NT2/D1 (cell line): ENCODE results near the gene ATXN1.

Experiments
- DNase-seq: peaks from one replicate; pipeline ENCODE4 v3.0.0-alpha.2; 2011; ENCODE audit warnings: low read depth, low spot score
- H3K27me3 ChIP-seq: 2 replicates; pipeline ENCODE4 v1.6.0; 2011; ENCODE audit warnings: mild to moderate bottlenecking; ENCODE audit not compliant: insufficient read length, insufficient read depth
- H3K36me3 ChIP-seq: 2 replicates; pipeline ENCODE4 v1.6.1; 2011; ENCODE audit warnings: mild to moderate bottlenecking, low read length, mixed read lengths; ENCODE audit not compliant: insufficient read depth, insufficient read length
- H3K4me1 ChIP-seq: 2 replicates; pipeline ENCODE4 v1.5.1; 2011; ENCODE audit not compliant: insufficient read depth, insufficient read length
- H3K4me3 ChIP-seq: 2 replicates; pipeline ENCODE4 v1.5.1; 2011; ENCODE audit warnings: low read depth; ENCODE audit not compliant: insufficient read length
- H3K9ac ChIP-seq: 2 replicates; pipeline ENCODE4 v1.6.0; 2011; ENCODE audit warnings: low read depth; ENCODE audit not compliant: insufficient read length
- H3K9me3 ChIP-seq: 2 replicates; pipeline ENCODE4 v1.5.1; 2011; ENCODE audit warnings: mild to moderate bottlenecking, low read length; ENCODE audit not compliant: insufficient read depth
- SUZ12 ChIP-seq: IDR thresholded peaks from 2 replicates; pipeline ENCODE4 v1.6.1; 2011; ENCODE audit not compliant: insufficient read length, insufficient read depth; ENCODE audit errors: extremely low read depth
- YY1 ChIP-seq: IDR thresholded peaks from 2 replicates; pipeline ENCODE4 v1.6.1; 2011; ENCODE audit not compliant: insufficient read length, insufficient read depth
- ZNF274 ChIP-seq: IDR thresholded peaks from 2 replicates; pipeline ENCODE4 v1.6.1; 2011; ENCODE audit warnings: mild to moderate bottlenecking, low read depth, low read length

Gene ATXN1

DNA sequence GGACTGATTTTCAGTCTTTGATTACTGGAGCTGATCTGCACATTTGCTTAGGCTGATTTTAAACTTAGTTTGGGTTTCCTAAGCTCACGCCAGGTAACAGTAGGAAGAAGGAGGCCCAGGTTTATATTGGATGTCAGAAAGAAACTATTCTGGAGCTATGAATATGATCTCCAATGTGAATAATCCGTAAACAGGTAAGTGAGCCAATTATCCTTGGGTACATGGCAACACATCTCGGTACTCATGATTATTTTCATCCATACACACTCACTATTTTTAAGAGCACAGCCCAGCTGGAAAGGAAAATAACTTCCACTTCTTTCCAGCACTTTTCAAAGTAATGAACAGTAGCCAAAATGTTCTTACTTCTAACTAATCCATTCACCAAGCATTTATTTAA, 7.0 kb downstream of the ATXN1 start:
- Histone ChIP-seq H3K4me1 (no peaks in the 10 kb centered on the region), H3K4me3 (no peak overlapping the region), H3K36me3 (peaks cover 6% of the 10 kb centered on the region), H3K27me3 (peaks cover 3% of the 10 kb centered on the region), H3K9me3 (no peaks in the 10 kb centered on the region), H3K9ac (no peak overlapping the region)
- DNase-seq = no peak
- TF ChIP-seq ZNF274 (no peak), SUZ12 (no peak), YY1 (no peak)

DNA sequence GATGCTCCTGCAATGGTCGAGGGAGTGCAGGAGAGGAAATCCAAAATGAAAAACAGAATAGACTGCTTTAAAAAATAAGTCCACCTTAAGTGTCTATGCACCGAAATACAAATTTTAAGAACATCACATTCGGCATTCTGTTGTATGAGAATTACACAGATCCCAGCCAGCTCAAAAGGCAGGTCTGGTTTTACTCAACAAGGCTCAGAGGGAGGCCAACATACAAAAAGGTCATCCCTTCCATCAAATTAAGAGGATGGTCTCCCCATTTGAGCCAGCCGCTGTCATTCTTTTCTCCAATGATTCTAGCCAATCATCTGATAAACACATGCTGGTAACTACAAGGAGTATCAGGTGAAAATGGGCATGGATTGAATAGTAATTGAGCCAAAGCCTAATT, 7.9 kb downstream of the ATXN1 start:
- no peaks in the 10 kb centered on the region for H3K27me3 ChIP-seq
- H3K9me3 ChIP-seq = no peaks in the 10 kb centered on the region
- TF ChIP-seq ZNF274 (no peak), SUZ12 (no peak), YY1 (no peak)
- H3K9ac ChIP-seq = no peak overlapping the region
- H3K36me3 ChIP-seq = peaks cover 6% of the 10 kb centered on the region
- H3K4me1 ChIP-seq = no peaks in the 10 kb centered on the region
- no peak for DNase-seq
- no peak overlapping the region for H3K4me3 ChIP-seq

DNA sequence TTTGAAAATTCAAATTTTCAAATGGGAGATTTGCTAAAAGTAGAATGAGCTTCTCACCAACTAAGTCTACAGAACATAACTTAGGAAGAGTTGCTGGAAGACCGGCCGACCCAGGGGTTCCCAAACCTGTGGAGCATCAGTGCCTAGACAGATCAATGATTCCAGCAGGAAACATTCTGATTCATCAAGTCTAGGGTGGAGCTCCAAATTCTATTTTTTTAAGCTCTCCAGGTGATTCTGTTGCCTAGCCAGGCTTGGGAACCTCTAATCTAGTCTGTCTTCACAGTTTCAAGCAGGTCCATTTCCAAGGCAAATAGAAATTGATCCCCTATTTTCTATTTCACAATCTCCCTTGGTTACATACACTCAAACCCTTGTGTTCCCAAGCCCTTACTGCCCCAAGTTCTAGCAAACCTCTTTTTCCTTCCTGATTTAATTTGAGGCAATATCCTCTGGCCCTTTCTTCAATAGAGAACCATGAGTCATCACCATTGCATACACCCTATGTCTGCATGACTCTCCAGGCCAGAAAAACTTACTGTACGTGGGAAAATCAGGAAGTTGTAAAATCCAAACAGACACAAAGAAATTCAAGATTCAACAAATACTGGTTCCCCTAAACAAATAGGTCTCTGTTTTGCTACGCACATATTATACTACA, 8.9 kb downstream of the ATXN1 start:
- H3K4me3 ChIP-seq = no peak overlapping the region
- peaks cover 10% of the 10 kb centered on the region for H3K36me3 ChIP-seq
- no peaks in the 10 kb centered on the region for H3K27me3 ChIP-seq
- no peaks in the 10 kb centered on the region for H3K9me3 ChIP-seq
- H3K9ac ChIP-seq = no peak overlapping the region
- H3K4me1 ChIP-seq = no peaks in the 10 kb centered on the region
- TF ChIP-seq YY1 = no peak
- no peak for DNase-seq

DNA sequence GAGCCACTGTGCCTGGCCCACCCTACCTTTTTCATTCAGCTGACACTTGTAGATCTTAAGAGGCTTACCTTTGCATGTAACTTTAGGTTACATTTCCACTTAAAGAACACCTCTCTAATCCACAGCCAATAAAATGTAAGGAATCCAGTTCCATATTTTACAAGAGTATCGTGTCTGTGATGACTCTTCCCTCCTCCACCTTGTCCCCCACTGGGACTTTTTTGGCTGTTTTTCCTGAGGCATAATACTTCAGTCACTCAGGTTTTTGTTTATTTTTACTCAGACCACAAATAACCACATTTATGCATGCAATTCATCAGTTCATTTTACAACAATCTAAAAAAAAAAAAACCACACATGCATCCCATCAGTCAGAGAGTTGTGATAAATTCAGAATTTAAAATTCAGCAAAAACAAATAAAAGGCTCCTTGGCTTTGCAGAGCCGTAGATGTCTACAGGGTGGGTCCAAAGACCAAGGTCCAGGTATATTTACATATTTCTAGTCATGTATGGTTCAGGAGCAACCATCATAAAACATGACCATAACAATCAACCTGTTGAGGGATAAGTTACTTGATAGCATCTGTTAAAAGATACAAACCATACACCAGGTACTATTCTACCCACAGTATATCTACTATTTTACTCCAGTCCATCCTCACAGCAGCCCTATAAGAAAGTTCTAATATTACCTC, 9.9 kb downstream of the ATXN1 start:
- H3K27me3 ChIP-seq = no peaks in the 10 kb centered on the region
- DNase-seq = no peak
- H3K36me3 ChIP-seq = peaks cover 10% of the 10 kb centered on the region
- no peak overlapping the region for H3K4me3 ChIP-seq
- no peak overlapping the region for H3K9ac ChIP-seq
- H3K9me3 ChIP-seq = no peaks in the 10 kb centered on the region
- no peak for TF ChIP-seq YY1
- TF ChIP-seq ZNF274 = no peak
- TF ChIP-seq SUZ12 = no peak
- H3K4me1 ChIP-seq = no peaks in the 10 kb centered on the region

DNA sequence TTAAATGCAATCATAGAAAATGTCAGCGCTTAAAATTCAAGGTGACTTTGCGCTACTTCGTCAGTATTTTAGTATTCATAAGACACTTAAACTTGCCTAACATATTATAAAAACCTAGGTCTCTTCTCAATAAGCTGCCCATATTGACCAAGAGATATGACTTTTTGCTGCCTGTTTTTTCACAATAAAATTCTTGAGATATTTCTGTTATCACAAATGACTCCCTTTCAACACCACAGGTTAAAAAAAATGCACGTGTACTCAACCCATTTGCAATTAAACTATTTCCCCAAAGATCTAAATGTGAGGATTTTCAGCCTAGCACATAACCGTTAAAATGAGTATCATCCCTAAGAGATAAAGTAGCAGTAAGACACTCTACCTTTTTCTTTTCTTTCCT, 10.7 kb downstream of the ATXN1 start:
- no peak for TF ChIP-seq YY1
- TF ChIP-seq ZNF274 = no peak
- no peak for TF ChIP-seq SUZ12
- H3K4me1 ChIP-seq = no peaks in the 10 kb centered on the region

DNA sequence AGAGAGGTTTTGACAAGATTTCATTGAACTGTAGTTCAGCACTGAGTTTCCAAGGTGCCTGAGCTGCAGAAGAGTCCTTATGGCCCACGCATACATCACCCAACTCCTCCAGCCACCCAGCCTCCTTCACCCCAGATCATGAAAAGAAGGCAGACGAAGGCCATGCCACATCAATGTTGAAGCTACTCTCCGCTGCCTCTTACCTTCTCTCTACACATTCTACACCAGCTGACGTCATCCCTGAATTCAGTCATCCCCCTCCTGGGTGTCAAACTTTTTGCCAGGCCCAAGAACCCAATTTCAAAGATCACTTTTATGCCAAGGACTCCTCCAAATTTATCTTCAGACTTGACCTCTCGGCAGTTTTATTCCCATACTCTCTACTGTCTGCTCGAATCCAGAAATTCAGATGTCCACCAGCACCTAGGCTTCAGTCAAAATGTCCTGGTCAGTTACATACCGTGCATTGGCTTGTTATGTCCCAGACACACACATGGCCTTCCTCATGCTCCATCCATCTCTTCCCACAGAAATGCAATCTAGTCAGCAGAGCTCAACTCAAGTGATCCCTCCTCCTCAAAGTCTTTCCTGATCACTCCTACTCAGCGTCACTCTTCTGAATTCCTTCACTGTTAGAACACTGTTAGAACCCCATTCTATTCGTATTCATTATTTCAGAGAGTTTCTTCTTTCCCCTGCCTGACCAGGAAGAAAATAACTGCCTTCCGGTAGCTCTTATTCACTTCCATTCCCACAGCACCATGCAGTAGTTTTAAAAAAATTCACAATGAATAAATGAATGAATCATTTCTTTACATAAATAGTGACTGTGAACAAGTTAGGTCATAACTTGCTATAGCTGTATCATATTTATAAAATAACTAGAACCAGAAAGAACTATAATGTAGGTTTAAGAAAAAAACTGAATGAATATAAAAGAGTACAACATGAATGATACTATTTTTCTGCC, 11.5 kb downstream of the ATXN1 start:
- no peak for DNase-seq
- Histone ChIP-seq H3K9me3 (no peaks in the 10 kb centered on the region), H3K9ac (no peak overlapping the region), H3K4me3 (no peak overlapping the region), H3K36me3 (peaks cover 10% of the 10 kb centered on the region), H3K4me1 (no peaks in the 10 kb centered on the region), H3K27me3 (no peaks in the 10 kb centered on the region)
- TF ChIP-seq YY1 = no peak
- no peak for TF ChIP-seq ZNF274
- TF ChIP-seq SUZ12 = no peak

More for the DNA sequence above, 10.7 kb downstream of the ATXN1 start:
- Histone ChIP-seq H3K4me3 (no peak overlapping the region), H3K36me3 (peaks cover 10% of the 10 kb centered on the region), H3K27me3 (no peaks in the 10 kb centered on the region), H3K9ac (no peak overlapping the region), H3K9me3 (no peaks in the 10 kb centered on the region)
- DNase-seq = no peak

DNA sequence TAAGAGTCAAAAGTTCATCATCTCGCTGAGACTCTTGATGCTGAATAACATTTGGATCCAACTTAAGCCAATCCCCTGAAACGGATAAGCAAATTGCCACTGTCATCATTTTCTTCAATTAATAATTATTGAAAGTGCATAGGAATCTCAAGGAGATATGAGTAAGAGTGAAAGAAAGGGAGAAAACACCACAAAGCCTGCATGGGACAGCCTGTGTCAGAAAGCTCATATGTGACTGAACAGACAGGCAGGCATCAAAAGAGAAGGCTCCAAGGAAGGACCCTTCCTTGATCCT, 13.3 kb downstream of the ATXN1 start:
- peaks cover 10% of the 10 kb centered on the region for H3K36me3 ChIP-seq
- H3K27me3 ChIP-seq = no peaks in the 10 kb centered on the region
- H3K4me3 ChIP-seq = no peak overlapping the region
- H3K4me1 ChIP-seq = no peaks in the 10 kb centered on the region
- H3K9me3 ChIP-seq = no peaks in the 10 kb centered on the region
- no peak for DNase-seq
- H3K9ac ChIP-seq = no peak overlapping the region
- TF ChIP-seq ZNF274 (no peak), YY1 (no peak)
